ENCODE data around the gene PCDHGB7. TPM values are rescaled to one million over a fixed set of nuclear protein-coding genes. Genes with fewer than 3 reads are reported as not detected.
"Not testable (repeated sequence)": the region's sequence is repeated elsewhere in the genome, so short reads cannot be mapped to it uniquely, and the experiment has no call there.

Gene PCDHGB7
- total and polyA plus RNA-seq, 10 of the 15 experiments (the other 5 are each of a cell fraction or from before 2014, with no cell fraction given) = 0.27 to 1.3 (median 0.54) TPM; not detected in 2

DNA sequence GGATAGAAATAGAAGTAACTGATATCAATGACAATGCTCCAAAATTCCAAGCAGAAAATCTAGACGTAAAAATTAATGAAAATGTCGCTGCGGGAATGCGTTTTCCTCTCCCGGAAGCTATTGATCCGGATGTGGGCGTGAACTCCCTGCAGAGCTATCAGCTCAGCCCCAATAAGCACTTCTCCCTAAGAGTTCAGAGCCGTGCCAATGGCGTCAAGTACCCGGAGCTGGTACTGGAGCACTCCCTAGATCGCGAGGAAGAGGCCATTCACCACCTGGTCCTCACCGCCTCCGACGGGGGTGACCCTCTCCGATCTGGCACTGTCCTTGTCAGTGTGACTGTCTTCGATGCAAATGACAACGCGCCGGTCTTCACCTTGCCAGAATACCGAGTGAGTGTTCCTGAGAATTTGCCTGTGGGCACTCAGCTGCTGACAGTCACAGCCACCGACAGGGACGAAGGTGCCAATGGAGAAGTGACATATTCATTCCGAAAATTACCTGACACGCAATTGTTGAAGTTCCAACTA lies 3.9 kb upstream of the PCDHGB7 start:
- H3K79me2 ChIP-seq (ENCODE audit: control insufficient read depth, insufficient read depth, low read length) = no peaks in the 10 kb centered on the region
- no peaks in the 10 kb centered on the region; the same call in 1 of the 2 replicates for H3K4me1 ChIP-seq (ENCODE audit: control insufficient read depth, insufficient read depth, low read length)
- no peaks in the 10 kb centered on the region for H3K36me3 ChIP-seq (ENCODE audit: control insufficient read depth in 2 of 2, insufficient read depth in 2 of 2, low read length in 1 of 2)
- H3K4me3 ChIP-seq = peak overlapping the region; percentile 76
- FAIRE-seq (no peak), DNase-seq (ENCODE audit: low read depth, low spot score) (no peak), ATAC-seq (no peak)
- H3K27me3 ChIP-seq (replicated peaks in 1 of 2; ENCODE audit: control insufficient read depth in 2 of 2, insufficient read depth in 2 of 2, low read length in 1 of 2) = peaks cover 0 to 1% of the 10 kb centered on the region in 2 experiments; a peak in 1 of 4 replicates
- H3K27ac ChIP-seq (ENCODE audit: control insufficient read depth, insufficient read depth) = no peak overlapping the region
- CTCF ChIA-PET = interaction anchor here (0.5 to 10.9 kb wide), 46 partner anchors 8 to 209 kb away, joined by 3 to 245 read pairs (median 5); partner anchors contain the start of genes DIAPH1, PCDHB14, PCDHGA11 and PCDHGA12
- RAD21 ChIA-PET (ENCODE audit: unreplicated experiment) = interaction anchor here (0.8 to 3.3 kb wide), 21 partner anchors 8 to 203 kb away, joined by 3 to 42 read pairs (median 5); partner anchors contain the start of genes PCDHGA1, PCDHGA11, PCDHGA12 and PCDHGA4
- H3K9ac ChIP-seq (ENCODE audit: control insufficient read depth, insufficient read depth, low read length) = peak overlapping the region; percentile 67
- H2AFZ ChIP-seq (ENCODE audit: control insufficient read depth, low read depth, low read length) = peak overlapping the region; percentile 93
- intact Hi-C loops (cut with micrococcal nuclease; ENCODE audit: unreplicated experiment) = loop anchor here (2.0 kb wide), 1 partner anchor 93 kb away; the partner anchor contains the start of gene TAF7
- POLR2A ChIA-PET = interaction anchor here (1.0 kb wide), 1 partner anchor 142 kb away, joined by 3 read pairs; no protein-coding TSS in a partner anchor
- H3K9me3 ChIP-seq (replicated peaks; ENCODE audit: control insufficient read depth, insufficient read depth, low read length) = peaks cover 10% of the 10 kb centered on the region; the same call in 2 of the 3 replicates
- no peaks in the 10 kb centered on the region for H4K20me1 ChIP-seq (ENCODE audit: control insufficient read depth, insufficient read depth)
- TF ChIP-seq IKZF2 (IDR thresholded peaks at IDR 0.05) (0 out of 4 replicates have a peak, but pooled peaks of 1 of the 2 experiments have one; percentile 6), SMC3 (IDR thresholded peaks at IDR 0.05; ENCODE audit: borderline replicate concordance, low read length) (no peak), GABPA (IDR thresholded peaks at IDR 0.05; ENCODE audit: low read depth) (peak; percentile 51; the same call in 1 of the 2 replicates)
- peak overlapping the region; percentile 93 for H3K4me2 ChIP-seq (ENCODE audit: control insufficient read depth, insufficient read depth)
- 32% methylated on average over 25 of the region's 25 CpGs for WGBS (ENCODE audit: insufficient coverage, insufficient replicate concordance, low lambda C conversion rate, missing lambda C conversion rate)
- no TSS peak for BruUV-seq (replicated peaks)
- SMC1A ChIA-PET (ENCODE audit: uncharacterized antibody, unreplicated experiment) = interaction anchor here (0.7 to 7.4 kb wide), 20 partner anchors 8 to 206 kb away, joined by 3 to 67 read pairs (median 4); partner anchors contain the start of genes DIAPH1, PCDHGA11, PCDHGA12 and PCDHGB3
- in situ Hi-C loops (cut with MboI) = no loop called here

DNA sequence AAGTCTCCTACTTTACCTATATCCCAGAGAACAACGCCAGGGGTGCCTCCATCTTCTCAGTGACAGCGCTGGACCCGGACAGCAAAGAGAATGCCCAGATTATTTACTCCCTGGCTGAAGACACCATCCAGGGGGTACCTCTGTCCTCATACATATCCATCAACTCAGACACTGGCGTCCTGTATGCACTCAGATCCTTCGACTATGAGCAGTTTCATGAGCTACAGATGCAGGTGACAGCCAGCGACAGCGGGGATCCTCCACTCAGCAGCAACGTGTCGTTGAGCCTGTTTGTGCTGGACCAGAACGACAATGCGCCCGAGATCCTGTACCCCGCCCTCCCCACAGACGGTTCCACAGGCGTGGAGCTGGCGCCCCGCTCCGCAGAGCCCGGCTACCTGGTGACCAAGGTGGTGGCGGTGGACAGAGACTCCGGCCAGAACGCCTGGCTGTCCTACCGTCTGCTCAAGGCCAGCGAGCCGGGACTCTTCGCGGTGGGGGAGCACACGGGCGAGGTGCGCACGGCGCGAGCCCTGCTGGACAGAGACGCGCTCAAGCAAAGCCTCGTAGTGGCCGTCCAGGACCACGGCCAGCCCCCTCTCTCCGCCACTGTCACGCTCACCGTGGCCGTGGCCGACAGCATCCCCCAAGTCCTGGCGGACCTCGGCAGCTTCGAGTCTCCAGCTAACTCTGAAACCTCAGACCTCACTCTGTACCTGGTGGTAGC lies 2.8 kb upstream of the PCDHGB7 start:
- H3K36me3 ChIP-seq (ENCODE audit: control insufficient read depth in 2 of 2, insufficient read depth in 2 of 2, low read length in 1 of 2); H3K4me3 ChIP-seq; ATAC-seq; H3K4me2 ChIP-seq (ENCODE audit: control insufficient read depth, insufficient read depth); H4K20me1 ChIP-seq (ENCODE audit: control insufficient read depth, insufficient read depth); H2AFZ ChIP-seq (ENCODE audit: control insufficient read depth, low read depth, low read length); H3K79me2 ChIP-seq (ENCODE audit: control insufficient read depth, insufficient read depth, low read length); H3K9ac ChIP-seq (ENCODE audit: control insufficient read depth, insufficient read depth, low read length); BruUV-seq (replicated peaks); DNase-seq (ENCODE audit: low read depth, low spot score); FAIRE-seq; POLR2A ChIA-PET; H3K27ac ChIP-seq (ENCODE audit: control insufficient read depth, insufficient read depth); H3K27me3 ChIP-seq (replicated peaks in 1 of 2; ENCODE audit: control insufficient read depth in 2 of 2, insufficient read depth in 2 of 2, low read length in 1 of 2); intact Hi-C loops (cut with micrococcal nuclease; ENCODE audit: unreplicated experiment); H3K4me1 ChIP-seq (ENCODE audit: control insufficient read depth, insufficient read depth, low read length): not testable (repeated sequence)
- ChIA-PET CTCF (interaction anchor here (0.7 to 10.9 kb wide), 13 partner anchors 15 to 208 kb away, joined by 3 to 245 read pairs (median 23); partner anchors contain the start of genes PCDHB14, PCDHGA12, PCDHGB3 and PCDHGC3), RAD21 (ENCODE audit: unreplicated experiment) (interaction anchor here (2.3 to 3.3 kb wide), 5 partner anchors 61 to 153 kb away, joined by 6 to 42 read pairs (median 12); partner anchors contain the start of gene PCDHGC3), SMC1A (ENCODE audit: uncharacterized antibody, unreplicated experiment) (interaction anchor here (2.7 to 7.4 kb wide), 3 partner anchors 109 to 149 kb away, joined by 16 to 67 read pairs (median 35); no protein-coding TSS in a partner anchor)
- TF ChIP-seq, protein P1, sequence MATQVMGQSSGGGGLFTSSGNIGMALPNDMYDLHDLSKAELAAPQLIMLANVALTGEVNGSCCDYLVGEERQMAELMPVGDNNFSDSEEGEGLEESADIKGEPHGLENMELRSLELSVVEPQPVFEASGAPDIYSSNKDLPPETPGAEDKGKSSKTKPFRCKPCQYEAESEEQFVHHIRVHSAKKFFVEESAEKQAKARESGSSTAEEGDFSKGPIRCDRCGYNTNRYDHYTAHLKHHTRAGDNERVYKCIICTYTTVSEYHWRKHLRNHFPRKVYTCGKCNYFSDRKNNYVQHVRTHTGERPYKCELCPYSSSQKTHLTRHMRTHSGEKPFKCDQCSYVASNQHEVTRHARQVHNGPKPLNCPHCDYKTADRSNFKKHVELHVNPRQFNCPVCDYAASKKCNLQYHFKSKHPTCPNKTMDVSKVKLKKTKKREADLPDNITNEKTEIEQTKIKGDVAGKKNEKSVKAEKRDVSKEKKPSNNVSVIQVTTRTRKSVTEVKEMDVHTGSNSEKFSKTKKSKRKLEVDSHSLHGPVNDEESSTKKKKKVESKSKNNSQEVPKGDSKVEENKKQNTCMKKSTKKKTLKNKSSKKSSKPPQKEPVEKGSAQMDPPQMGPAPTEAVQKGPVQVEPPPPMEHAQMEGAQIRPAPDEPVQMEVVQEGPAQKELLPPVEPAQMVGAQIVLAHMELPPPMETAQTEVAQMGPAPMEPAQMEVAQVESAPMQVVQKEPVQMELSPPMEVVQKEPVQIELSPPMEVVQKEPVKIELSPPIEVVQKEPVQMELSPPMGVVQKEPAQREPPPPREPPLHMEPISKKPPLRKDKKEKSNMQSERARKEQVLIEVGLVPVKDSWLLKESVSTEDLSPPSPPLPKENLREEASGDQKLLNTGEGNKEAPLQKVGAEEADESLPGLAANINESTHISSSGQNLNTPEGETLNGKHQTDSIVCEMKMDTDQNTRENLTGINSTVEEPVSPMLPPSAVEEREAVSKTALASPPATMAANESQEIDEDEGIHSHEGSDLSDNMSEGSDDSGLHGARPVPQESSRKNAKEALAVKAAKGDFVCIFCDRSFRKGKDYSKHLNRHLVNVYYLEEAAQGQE (IDR thresholded peaks at IDR 0.05; ENCODE audit: low read depth, low read length) = peak; percentile 24; the same call in 1 of the 2 replicates
- peaks cover 12% of the 10 kb centered on the region; the same call in 2 of the 3 replicates for H3K9me3 ChIP-seq (replicated peaks; ENCODE audit: control insufficient read depth, insufficient read depth, low read length)
- WGBS (ENCODE audit: insufficient coverage, insufficient replicate concordance, low lambda C conversion rate, missing lambda C conversion rate) = 83% methylated on average over 20 of the region's 46 CpGs
- in situ Hi-C loops (cut with MboI) = loop anchor here (5.0 kb wide), 1 partner anchor 148 kb away; no protein-coding TSS in a partner anchor
